ENCODE data around the gene NRSN1. TPM values are rescaled to one million over a fixed set of nuclear protein-coding genes. Genes with fewer than 3 reads are reported as not detected.

The NRSN1 gene
- total and polyA plus RNA-seq, 8 donors = 0.25 to 1.1 (median 0.49) TPM; not detected in 4

DNA sequence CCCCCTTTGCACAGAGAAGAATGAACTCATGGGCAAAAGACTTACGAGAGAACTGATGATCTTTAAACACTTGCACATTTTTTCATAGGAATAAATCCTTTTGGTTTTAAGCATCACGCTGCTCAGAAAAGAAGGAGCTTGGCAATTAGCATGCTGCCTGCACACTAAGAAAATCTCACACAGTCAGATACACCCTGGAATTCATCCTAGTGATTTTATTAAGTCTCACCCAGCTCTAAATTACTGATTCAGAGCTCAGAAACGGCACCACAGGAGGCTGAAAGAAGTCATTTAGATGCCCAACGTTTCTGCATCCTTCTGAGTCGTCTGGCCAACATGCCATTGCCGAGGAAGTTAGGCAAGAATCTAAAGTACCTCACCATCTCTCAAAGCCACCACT is 18.0 kb upstream of the NRSN1 start:
- no peaks in the 10 kb centered on the region for H3K36me3 ChIP-seq
- no peaks in the 10 kb centered on the region for H3K4me1 ChIP-seq
- intact Hi-C loops (cut with DNase I; ENCODE audit: low total_unique reads) = no loop called here
- WGBS, 5 donors = 67 to 78% (median 73%) methylated on average over 6 of the region's 6 CpGs
- H3K27me3 ChIP-seq = no peaks in the 10 kb centered on the region
- no peak for DNase-seq
- no peak for TF ChIP-seq EP300 (IDR thresholded peaks at IDR 0.05)
- TF ChIP-seq, protein P1, sequence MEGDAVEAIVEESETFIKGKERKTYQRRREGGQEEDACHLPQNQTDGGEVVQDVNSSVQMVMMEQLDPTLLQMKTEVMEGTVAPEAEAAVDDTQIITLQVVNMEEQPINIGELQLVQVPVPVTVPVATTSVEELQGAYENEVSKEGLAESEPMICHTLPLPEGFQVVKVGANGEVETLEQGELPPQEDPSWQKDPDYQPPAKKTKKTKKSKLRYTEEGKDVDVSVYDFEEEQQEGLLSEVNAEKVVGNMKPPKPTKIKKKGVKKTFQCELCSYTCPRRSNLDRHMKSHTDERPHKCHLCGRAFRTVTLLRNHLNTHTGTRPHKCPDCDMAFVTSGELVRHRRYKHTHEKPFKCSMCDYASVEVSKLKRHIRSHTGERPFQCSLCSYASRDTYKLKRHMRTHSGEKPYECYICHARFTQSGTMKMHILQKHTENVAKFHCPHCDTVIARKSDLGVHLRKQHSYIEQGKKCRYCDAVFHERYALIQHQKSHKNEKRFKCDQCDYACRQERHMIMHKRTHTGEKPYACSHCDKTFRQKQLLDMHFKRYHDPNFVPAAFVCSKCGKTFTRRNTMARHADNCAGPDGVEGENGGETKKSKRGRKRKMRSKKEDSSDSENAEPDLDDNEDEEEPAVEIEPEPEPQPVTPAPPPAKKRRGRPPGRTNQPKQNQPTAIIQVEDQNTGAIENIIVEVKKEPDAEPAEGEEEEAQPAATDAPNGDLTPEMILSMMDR (IDR thresholded peaks at IDR 0.05) = no peak
- no peak for TF ChIP-seq POLR2A (IDR thresholded peaks at IDR 0.05)
- no peak for TF ChIP-seq POLR2AphosphoS5 (IDR thresholded peaks at IDR 0.05)
- no peak overlapping the region for H3K4me3 ChIP-seq
- H3K27ac ChIP-seq = no peak overlapping the region
- H3K9me3 ChIP-seq = no peaks in the 10 kb centered on the region

DNA sequence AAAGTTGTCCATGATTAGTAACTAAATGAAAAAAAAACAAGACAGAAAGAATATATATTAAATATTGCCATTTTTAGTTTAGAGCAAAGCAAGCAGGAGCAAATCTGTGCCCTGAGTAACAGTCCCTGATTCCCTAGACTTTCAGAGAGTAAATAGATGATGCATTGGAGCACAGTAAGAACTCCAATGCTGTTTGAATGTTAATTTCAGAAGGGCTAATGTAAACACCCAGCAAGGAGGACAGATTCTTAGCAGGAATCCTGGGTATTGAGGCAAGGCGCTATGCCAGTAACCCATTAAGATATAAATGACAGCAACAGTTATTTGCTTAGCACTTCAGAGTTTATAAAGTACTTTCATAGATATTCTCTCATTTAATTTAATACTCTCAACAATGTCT is 15.6 kb upstream of the NRSN1 start:
- TF ChIP-seq, protein P1 (IDR thresholded peaks at IDR 0.05) = no peak
- no peak for TF ChIP-seq POLR2A (IDR thresholded peaks at IDR 0.05)
- no peak for TF ChIP-seq EP300 (IDR thresholded peaks at IDR 0.05)
- H3K27ac ChIP-seq = no peak overlapping the region
- H3K4me1 ChIP-seq = no peaks in the 10 kb centered on the region
- WGBS, 5 donors = 0 to 45% (median 0%) methylated on average over 1 of the region's 1 CpG
- no peaks in the 10 kb centered on the region for H3K9me3 ChIP-seq
- DNase-seq = no peak
- intact Hi-C loops (cut with DNase I; ENCODE audit: low total_unique reads) = no loop called here
- no peak overlapping the region for H3K4me3 ChIP-seq
- H3K27me3 ChIP-seq = no peaks in the 10 kb centered on the region
- H3K36me3 ChIP-seq = no peaks in the 10 kb centered on the region

DNA sequence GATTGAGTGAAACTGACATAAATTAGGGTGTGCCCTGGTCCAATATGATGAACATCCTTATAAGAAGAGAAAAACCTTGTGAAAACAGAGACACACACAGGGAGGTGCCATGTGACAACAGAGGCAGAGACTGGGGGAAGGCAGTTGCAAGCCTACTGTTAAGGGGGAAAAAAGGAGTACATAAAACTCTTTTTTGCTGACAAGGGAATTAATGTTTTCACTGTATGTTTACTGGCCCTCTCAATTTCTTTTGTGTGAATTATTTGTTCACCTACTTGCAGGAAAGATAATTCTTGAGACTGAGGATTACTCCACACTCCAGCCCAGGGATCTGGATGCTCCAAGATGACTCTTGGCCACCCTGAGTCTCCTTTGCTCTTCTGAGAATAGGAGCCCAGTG is 12.1 kb upstream of the NRSN1 start:
- H3K27ac ChIP-seq = no peak overlapping the region
- TF ChIP-seq POLR2AphosphoS5 (IDR thresholded peaks at IDR 0.05) = no peak
- intact Hi-C loops (cut with DNase I; ENCODE audit: low total_unique reads) = no loop called here
- H3K9me3 ChIP-seq = no peaks in the 10 kb centered on the region
- H3K36me3 ChIP-seq = no peaks in the 10 kb centered on the region
- H3K4me3 ChIP-seq = no peak overlapping the region
- H3K4me1 ChIP-seq = no peaks in the 10 kb centered on the region
- no peaks in the 10 kb centered on the region for H3K27me3 ChIP-seq
- no peak for DNase-seq

DNA sequence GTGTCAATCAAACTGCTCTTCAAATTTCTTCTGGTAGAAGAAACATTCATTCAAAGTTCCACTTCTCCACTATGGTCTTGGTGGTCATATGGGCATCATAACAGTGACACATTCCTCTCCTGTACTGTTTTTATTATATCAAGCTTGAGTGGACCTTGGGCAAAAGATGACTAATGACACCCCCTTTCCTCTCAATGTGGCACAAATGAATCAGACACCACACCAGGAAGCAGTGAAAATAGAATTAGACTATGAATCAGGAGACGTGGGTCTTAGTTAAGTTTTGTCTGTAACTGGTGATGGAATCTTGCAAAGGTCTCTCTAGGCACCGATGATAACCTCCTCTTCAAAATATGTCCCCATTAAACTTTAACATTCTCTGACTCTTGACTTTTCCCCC is 9.0 kb upstream of the NRSN1 start:
- no peak overlapping the region for H3K4me3 ChIP-seq
- DNase-seq = no peak
- 68 to 78% (median 72%) methylated on average over 2 of the region's 2 CpGs for WGBS, 5 donors
- no peaks in the 10 kb centered on the region for H3K9me3 ChIP-seq
- no peak for TF ChIP-seq POLR2AphosphoS5 (IDR thresholded peaks at IDR 0.05)
- TF ChIP-seq, protein P1 (IDR thresholded peaks at IDR 0.05) = no peak
- no peak for TF ChIP-seq POLR2A (IDR thresholded peaks at IDR 0.05)
- TF ChIP-seq EP300 (IDR thresholded peaks at IDR 0.05) = no peak
- no peaks in the 10 kb centered on the region for H3K36me3 ChIP-seq
- no peaks in the 10 kb centered on the region for H3K4me1 ChIP-seq
- H3K27ac ChIP-seq = no peak overlapping the region
- intact Hi-C loops (cut with DNase I; ENCODE audit: low total_unique reads) = no loop called here
- H3K27me3 ChIP-seq = peaks cover 0 to 1% (median 0%) of the 10 kb centered on the region in 3 donors

DNA sequence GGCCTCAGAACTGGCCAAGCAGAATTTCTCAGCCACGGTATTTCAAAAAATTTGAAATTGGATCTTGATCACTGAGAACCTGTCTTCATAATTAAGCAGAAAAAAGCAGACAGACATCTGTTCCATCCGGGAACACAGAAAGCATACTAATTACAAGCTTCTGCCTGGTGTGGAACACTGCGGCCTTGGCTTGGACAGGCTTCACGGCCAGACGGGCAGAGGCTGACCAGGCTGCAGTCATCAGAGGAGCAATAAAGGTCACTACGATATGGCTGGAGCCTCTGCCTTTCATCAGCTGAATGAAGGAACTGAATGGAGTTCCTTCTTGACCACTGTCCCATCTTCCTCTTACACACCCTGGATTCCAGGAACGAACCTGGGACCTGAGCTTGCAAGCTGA is 3.9 kb upstream of the NRSN1 start:
- DNase-seq = no peak
- 51 to 71% (median 63%) methylated on average over 7 of the region's 7 CpGs for WGBS, 5 donors
- TF ChIP-seq POLR2A (IDR thresholded peaks at IDR 0.05) (no peak), POLR2AphosphoS5 (IDR thresholded peaks at IDR 0.05) (no peak), EP300 (IDR thresholded peaks at IDR 0.05) (no peak)
- TF ChIP-seq, protein P1 (IDR thresholded peaks at IDR 0.05) = no peak
- Histone ChIP-seq H3K9me3 (no peaks in the 10 kb centered on the region), H3K4me1 (peaks cover 0 to 7% (median 0%) of the 10 kb centered on the region in 4 donors), H3K4me3 (no peak overlapping the region), H3K36me3 (no peaks in the 10 kb centered on the region), H3K27me3 (peaks cover 0 to 30% (median 9%) of the 10 kb centered on the region in 3 donors), H3K27ac (no peak overlapping the region)
- intact Hi-C loops (cut with DNase I; ENCODE audit: low total_unique reads) = no loop called here

Data from stomach (tissue), 9 donors.